OCI-LY3 (cell line): ENCODE results near the gene RSBN1L.

Experiments used
- H2AFZ ChIP-seq: fragments of 200-600, 300-600 bp; shearing (Covaris generic); 2 replicates; pipeline ENCODE4 v1.6.0; 2014; ENCODE audit warnings: antibody characterized with exemption, low read depth, low read length
- H3K27ac ChIP-seq: fragments of 200-600, 300-600 bp; sonication (generic); 2 replicates; pipeline ENCODE4 v1.5.1; 2014; ENCODE audit warnings: mild to moderate bottlenecking, low read length, moderate library complexity, mixed read lengths
- H3K27me3 ChIP-seq: fragments of 200-600, 300-600 bp; sonication (generic); 2 replicates; pipeline ENCODE4 v1.6.1; 2014; ENCODE audit warnings: low read depth, low read length, mixed read lengths
- H3K36me3 ChIP-seq: fragments of 200-600, 300-600 bp; sonication (generic); replicated peaks from 2 replicates; pipeline ENCODE3; 2014; ENCODE audit warnings: low read depth, low read length, mixed read lengths
- H3K4me1 ChIP-seq: fragments of 300-600, 200-600 bp; sonication (generic); 2 replicates; pipeline ENCODE4 v1.6.1; 2014; ENCODE audit warnings: low read length, mixed read lengths
- H3K4me2 ChIP-seq: fragments of 200-600, 300-600 bp; sonication (generic); 2 replicates; pipeline ENCODE4 v1.6.1; 2014; ENCODE audit warnings: low read length, mixed read lengths
- H3K4me3 ChIP-seq: fragments of 300-600, 200-600 bp; sonication (generic); 2 replicates; pipeline ENCODE4 v1.5.1; 2014; ENCODE audit warnings: antibody characterized with exemption, mild to moderate bottlenecking, low read length, moderate library complexity
- H3K79me2 ChIP-seq: fragments of 300-600, 200-600 bp; shearing (Covaris generic); 2 replicates; pipeline ENCODE4 v1.6.1; 2014; ENCODE audit warnings: mild to moderate bottlenecking, low read length, mixed read lengths
- H3K9ac ChIP-seq: fragments of 300-600, 200-600 bp; shearing (Covaris generic); 2 replicates; pipeline ENCODE4 v1.6.0; 2014; ENCODE audit warnings: mild to moderate bottlenecking, low read length, moderate library complexity
- H3K9me3 ChIP-seq: fragments of 200-600, 300-600 bp; shearing (Covaris generic); 2 replicates; pipeline ENCODE4 v1.6.1; 2014; ENCODE audit warnings: low read length, mixed read lengths; ENCODE audit not compliant: insufficient read depth
- H4K20me1 ChIP-seq: fragments of 200-600, 300-600 bp; sonication (generic); 2 replicates; pipeline ENCODE4 v1.6.1; 2016; ENCODE audit warnings: low read length, mixed read lengths; ENCODE audit not compliant: insufficient read depth
- CTCF ChIP-seq: fragments of 200-600, 300-600 bp; sonication (generic); IDR thresholded peaks from 2 replicates; pipeline ENCODE4 v1.5.1; 2014; ENCODE audit warnings: antibody characterized with exemption, low read length, low read depth
- EZH2phosphoT487 ChIP-seq: fragments of 200-600 bp; shearing (Covaris generic); IDR thresholded peaks from 2 replicates; pipeline ENCODE4 v1.6.1; 2018; ENCODE audit warnings: antibody characterized with exemption, mixed run types, low read depth

Gene RSBN1L

GRCh38 chr7:77802557-77803405 is 106.5 kb downstream of the RSBN1L start:
- H3K4me1 ChIP-seq: peaks cover 15% of the 10 kb centered on the region
- no peak overlapping the region for H3K9ac ChIP-seq
- H3K4me3 ChIP-seq: no peak overlapping the region
- no peaks in the 10 kb centered on the region for H3K27me3 ChIP-seq
- peaks cover 21% of the 10 kb centered on the region; the same call in 1 of the 2 replicates for H4K20me1 ChIP-seq
- no peak overlapping the region for H3K4me2 ChIP-seq
- H3K79me2 ChIP-seq: peaks cover 74% of the 10 kb centered on the region
- peaks cover 26% of the 10 kb centered on the region for H3K36me3 ChIP-seq
- H3K9me3 ChIP-seq: peaks cover 13% of the 10 kb centered on the region
- TF ChIP-seq EZH2phosphoT487: no peak
- TF ChIP-seq CTCF: no peak
- no peak overlapping the region for H2AFZ ChIP-seq
- H3K27ac ChIP-seq: no peak overlapping the region

GRCh38 chr7:77806425-77806824 is 110.2 kb downstream of the RSBN1L start:
- Histone ChIP-seq H3K27me3 (no peaks in the 10 kb centered on the region), H3K4me2 (no peak overlapping the region), H4K20me1 (peaks cover 8% of the 10 kb centered on the region; the same call in 1 of the 2 replicates), H3K4me1 (peaks cover 6% of the 10 kb centered on the region), H2AFZ (no peak overlapping the region), H3K36me3 (peaks cover 33% of the 10 kb centered on the region), H3K79me2 (peaks cover 67% of the 10 kb centered on the region), H3K4me3 (no peak overlapping the region), H3K27ac (no peak overlapping the region), H3K9ac (no peak overlapping the region), H3K9me3 (peaks cover 19% of the 10 kb centered on the region)
- TF ChIP-seq CTCF (no peak), EZH2phosphoT487 (no peak)

GRCh38 chr7:77808517-77808916 is 112.3 kb downstream of the RSBN1L start:
- H3K36me3 ChIP-seq: peaks cover 29% of the 10 kb centered on the region
- peaks cover 7% of the 10 kb centered on the region for H3K4me1 ChIP-seq
- H3K79me2 ChIP-seq: peaks cover 72% of the 10 kb centered on the region
- no peak overlapping the region for H2AFZ ChIP-seq
- no peak overlapping the region for H3K4me2 ChIP-seq
- no peak overlapping the region for H3K27ac ChIP-seq
- H3K4me3 ChIP-seq: no peak overlapping the region
- H3K9ac ChIP-seq: no peak overlapping the region
- H3K9me3 ChIP-seq: peaks cover 19% of the 10 kb centered on the region
- TF ChIP-seq EZH2phosphoT487 (no peak), CTCF (no peak)
- no peaks in the 10 kb centered on the region for H3K27me3 ChIP-seq
- H4K20me1 ChIP-seq: peaks cover 6% of the 10 kb centered on the region; the same call in 1 of the 2 replicates

- Histone ChIP-seq H3K4me1 (peaks cover 8% of the 10 kb centered on the region), H3K79me2 (peaks cover 61% of the 10 kb centered on the region), H4K20me1 (peaks cover 8% of the 10 kb centered on the region; the same call in 1 of the 2 replicates), H3K4me3 (no peak overlapping the region), H3K4me2 (no peak overlapping the region), H3K27me3 (no peaks in the 10 kb centered on the region), H3K9me3 (peaks cover 17% of the 10 kb centered on the region), H3K9ac (no peak overlapping the region), H3K27ac (no peak overlapping the region), H2AFZ (no peak overlapping the region), H3K36me3 (peaks cover 21% of the 10 kb centered on the region)
- TF ChIP-seq EZH2phosphoT487 (no peak), CTCF (no peak)
Measured at GRCh38 chr7:77811516-77812289, 115.4 kb downstream of the RSBN1L start.
